CD4-positive, alpha-beta T cell treated with Interferon gamma for 1 hour (primary cell): ENCODE results near the gene APOB.
"Not testable (repeated sequence)": the region's sequence is repeated elsewhere in the genome, so short reads cannot be mapped to it uniquely, and the experiment has no call there.

Experiments
- DNase-seq: peaks from one replicate; pipeline ENCODE4 v3.0.0-alpha.2; 2020

The APOB gene

DNA sequence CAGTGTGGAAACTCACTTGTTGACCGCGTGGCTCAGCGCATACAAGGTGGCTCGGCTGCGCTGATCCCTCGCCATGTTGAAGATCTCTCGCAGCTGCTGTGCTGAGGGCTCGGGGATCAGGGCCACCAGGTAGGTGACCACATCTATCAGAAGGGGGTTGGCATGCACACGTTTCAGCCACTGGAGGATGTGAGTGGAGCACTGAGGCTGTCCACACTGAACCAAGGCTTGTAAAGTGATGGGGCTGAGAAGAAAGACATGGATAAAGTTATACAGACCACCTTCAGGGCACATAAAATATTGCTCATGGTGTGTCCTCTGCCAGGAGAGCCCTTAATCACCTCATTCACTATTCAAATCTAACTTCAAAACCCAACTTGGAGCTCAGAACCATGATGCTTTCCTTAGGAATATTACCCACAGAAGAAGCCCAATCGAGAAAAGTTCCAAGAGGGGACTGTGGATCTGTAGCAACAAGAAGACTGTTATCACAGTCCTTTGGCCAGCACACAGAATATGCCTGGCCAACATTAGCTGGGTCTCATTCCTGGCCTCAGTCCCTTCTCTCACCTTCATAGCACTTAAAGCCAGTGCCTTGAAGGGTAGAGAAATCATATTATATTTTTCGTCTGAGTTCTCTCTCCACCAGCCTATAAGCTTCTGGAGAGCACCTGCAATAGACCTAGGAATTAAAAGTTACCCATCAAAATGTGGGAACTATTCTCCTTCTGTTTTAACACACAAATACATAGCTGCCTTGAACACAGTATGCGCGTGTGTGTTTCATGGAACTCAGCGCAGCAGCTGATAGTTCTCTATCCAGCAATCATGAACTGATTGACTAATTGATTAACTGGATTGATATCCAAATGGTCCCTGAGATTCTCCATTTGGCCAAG lies 11.3 kb downstream of the APOB start:
- DNase-seq: no peak

DNA sequence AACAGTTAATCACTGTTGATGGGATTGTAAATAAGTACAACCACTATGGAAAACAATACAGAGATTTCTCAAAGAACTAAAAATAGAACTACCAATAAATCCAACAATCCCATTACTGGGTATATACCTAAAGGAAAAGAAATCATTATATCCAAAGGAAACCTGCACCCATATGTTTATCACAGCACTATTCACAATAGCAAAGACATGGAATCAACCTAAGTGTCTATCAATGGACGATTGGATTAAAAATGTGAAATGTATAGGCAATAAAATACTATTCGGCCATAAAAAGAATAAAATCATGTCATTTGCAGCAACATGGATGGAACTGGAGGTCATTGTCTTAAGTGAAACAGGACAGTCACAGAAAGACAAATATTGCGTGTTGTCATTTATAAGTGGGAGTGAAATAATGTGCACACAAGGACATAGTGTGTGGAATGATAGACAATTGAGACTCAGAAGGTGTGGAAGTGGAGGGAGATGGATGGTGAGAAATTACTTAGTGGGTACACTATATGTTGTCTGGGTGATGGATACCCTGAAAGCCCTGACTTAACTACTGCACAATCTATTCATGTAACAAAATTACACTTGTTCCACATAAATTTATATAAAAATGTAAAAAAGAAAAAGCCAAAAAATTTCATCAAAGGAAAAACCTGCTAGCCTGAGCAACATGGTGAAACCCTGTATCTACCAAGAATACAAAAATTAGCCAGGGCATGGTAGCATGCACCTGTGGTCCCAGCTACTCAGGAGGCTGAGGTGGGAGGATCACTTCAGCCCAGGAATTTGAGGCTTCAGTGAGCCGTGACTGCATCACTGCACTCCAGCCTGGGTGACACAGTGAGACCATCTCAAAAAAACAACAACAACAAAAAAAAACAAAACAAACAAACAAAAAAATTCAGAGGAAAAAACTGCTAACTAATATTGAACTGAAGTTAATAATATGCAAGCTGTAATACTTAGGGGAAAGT lies 12.6 kb downstream of the APOB start:
- no peak for DNase-seq

DNA sequence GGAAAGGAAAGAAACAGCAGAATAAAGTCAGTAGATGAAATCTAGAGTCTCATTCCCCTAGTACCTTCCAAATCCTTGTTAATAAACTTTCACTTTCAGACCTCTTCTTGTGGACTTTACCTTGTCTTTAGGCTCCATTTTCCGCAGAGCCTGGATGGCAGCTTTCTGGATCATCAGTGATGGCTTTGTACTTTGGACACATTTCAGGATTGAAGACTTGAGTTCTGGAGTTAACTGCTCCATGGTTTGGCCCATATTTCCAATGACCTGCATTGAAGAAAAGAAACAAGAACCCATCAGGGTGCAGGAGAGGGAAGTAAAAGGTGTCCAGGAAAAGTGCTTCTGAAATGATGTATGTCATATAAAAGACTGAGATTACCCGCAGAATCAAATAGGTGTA lies 14.4 kb downstream of the APOB start:
- no peak for DNase-seq

DNA sequence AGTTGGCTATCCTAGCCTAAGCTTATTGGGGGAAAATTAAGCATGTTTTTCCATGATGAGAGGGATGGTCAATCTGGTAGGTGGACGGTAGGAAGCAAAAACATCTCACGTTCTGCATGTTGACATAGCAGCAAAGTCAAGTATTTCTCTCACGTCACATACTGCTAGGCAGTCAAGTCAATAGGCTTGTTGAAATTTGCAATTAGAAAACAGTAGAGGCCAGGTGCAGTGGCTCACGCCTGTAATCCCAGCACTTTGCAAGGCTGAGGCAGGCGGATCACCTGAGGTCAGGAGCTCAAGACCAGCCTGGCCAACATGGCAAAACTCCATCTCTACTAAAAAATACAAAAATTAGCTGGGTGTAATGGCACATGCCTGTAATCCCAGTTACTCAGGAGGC lies 14.9 kb downstream of the APOB start:
- not testable (repeated sequence) for DNase-seq

DNA sequence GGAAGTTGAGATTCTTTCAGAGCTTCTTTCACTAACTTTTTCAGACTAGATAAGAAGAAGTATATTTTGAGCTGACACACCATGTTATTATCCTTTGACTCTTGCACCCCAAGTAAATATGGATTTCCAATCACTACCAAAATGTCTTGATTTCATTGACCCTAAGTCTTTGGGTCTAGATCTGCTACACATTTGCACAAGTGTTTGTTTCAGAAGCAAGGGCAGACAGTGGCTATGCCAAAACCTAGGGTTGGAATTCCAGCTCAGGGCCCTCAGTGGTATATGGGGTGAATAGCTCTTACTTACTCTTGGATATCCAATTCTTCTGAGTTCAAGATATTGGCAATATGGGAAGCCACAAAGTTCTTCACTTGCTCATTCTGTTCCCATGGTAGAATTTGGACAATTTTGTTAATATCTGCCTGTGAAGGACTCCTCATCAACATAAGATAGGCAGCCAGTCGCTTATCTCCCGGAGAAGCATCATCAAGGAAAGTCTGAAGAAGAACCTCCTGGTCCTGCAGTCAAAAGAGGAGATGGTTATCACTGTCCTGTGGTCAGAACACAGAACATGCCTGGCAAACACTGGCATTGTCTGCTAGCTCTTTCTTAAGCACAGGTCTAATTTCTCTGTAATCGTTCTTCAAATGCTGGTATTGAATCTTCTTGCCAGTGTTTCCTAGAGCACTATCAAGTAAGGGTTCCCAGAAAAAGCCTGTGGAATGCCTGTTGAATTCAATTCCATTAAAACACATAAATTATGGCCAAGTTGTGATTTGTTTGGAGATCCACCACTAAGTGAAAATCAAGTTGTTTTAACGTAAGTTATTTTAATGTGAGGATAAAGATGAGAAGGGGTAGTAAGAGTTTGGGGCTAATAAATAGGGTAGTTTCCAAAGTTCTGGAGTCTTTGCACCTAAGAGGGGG lies 15.6 kb downstream of the APOB start:
- no peak for DNase-seq

DNA sequence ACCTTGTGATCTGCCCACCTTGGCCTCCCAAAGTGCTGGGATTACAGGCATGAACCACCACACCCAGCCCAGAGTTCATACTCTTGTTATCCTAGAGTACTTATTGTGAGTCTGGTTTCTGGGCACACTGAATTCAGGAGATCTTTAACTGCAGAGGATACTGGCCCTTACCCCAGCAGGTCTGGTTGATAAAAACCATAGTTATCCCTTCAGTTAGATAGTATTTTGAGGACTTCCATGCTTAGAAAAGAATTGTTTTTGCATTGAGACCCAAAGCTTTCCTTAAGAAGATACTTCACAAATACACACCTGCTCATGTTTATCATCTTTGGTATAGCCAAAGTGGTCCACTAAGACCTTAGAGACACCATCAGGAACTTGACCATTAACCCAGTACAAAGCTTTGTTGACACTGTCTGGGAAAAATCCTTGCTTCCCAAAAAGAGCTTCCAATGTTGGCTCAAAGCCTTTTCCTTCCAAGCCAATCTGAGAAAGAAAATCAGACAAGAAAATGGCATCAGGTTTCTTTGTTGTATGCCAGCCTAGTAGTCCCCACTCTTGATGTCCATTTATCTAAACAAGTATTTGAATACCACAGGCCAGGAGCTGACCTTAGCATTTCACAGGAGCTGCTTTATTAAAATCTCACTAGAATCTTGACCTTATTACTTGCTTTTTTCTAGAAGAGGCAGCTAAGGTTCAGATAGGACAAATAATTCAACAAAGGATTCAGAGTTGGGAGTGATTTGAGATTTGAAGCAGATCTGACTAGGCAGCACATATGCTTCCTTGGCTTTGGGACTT lies 17.2 kb downstream of the APOB start:
- no peak for DNase-seq

DNA sequence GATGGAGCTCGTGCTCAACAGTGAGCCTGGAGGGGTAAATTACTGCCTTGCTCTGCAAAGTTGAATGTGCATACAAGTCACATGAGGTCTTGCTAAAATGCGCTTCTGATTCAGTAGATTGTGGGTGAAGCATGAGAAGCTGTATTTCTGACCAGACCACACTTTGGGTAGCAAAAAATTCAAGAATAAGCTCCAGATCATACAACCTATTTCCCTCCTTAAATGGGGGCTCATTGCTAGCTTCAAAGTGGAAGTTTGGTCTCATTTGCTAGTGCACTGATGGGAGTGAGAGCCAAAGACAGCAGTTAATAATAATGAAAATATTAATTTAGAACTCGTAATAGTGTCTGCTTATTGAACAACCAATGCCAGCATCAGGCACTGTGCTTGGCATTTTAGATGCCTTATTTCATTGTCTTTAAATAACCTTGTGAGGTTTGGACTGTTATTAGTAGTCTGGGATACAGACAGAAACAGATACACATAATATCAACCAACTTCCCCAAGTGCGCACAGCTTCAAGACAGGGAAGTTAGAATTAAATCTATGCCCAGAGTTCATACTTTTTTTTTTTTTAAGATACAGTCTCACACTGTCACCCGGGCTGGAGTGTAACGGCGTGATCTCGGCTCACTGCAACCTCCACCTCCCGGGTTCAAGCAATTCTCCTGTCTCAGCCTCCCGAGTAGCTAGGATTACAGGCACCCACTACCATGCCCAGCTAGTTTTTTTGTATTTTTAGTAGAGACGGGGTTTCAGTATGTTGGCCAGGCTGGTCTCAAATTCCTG lies 18.0 kb downstream of the APOB start:
- no peak for DNase-seq

DNA sequence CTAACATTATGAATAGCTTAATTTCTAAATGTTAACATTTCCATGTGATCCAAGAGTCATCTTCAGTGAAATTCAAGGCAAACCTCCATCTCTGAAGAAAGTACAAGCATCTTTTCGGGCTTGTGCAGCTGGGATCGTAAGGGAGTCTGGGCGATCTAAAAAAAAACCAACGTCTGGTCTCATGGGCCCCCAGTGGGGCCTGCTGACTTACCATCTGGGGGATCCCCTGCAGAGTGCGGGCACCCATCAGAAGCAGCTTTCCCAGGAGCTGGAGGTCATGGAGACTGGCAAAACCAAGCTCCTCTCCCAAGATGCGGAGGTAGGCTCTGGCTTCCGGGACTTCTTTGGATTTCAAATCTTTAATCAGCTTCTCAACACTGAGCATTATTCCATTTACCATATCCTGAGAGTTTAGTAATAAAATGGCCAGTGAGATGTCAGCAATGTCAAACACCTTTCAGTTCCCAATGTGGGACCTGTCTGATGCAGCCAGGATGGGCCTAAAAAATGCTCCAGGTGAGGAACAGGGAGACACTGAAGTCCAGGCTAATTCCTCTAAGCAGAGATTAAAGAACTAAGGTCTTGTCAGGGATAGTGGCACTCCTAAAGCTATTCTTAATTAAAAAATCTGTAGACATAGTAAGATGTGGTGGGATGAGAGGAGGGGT lies 19.0 kb downstream of the APOB start:
- DNase-seq: no peak

DNA sequence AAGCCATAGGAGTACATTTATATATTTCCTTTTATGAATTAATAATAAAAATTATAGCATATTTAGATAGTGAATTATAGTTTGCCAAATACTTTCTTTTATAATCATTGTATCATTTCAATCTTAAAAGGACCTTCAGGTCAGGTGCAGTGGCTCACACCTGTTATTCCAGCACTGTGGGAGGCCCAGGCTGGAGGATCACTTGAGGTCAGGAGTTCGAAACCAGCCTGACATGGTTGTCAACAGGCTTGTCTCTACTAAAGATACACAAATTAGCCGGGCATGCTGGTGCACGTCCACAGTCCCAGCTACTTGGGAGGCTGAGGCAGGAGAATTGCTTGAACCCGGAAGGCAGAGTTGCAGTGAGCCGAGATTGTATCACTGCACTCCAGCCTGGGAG lies 19.7 kb downstream of the APOB start:
- DNase-seq: no peak

DNA sequence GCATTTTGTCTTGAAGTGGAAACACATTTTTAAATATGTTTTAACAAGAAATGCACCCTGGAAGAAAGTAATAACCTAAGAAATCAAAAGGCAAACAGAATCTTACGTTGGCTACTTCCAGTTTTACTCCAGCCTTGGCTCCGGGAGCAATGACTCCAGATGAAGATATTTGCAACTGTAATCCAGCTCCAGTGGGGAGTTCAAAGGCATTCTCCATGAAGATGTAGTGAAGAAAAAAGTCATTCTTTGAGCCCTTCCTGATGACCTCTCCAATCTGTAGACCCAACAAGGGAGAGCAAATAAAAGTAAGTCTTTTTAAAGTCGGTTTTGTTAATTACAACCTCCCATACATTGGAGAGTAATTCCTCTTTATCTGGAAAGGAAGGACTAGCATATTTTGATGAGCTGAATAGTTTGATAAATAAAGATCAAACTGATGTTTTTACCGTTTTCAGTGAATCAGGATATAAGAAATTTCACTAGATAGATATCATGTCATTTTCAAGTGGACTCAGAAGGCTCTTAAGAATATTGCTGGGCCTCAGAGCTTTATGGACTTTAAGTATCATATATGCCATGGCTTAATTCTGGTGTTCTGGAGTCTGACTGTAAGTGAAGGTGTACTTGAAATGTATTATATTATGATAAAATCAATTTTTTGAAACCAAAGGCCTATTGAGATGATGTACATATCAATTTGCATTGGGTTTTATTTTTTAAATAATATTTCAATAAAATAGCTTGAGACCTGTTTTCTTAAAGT lies 20.3 kb downstream of the APOB start:
- no peak for DNase-seq

DNA sequence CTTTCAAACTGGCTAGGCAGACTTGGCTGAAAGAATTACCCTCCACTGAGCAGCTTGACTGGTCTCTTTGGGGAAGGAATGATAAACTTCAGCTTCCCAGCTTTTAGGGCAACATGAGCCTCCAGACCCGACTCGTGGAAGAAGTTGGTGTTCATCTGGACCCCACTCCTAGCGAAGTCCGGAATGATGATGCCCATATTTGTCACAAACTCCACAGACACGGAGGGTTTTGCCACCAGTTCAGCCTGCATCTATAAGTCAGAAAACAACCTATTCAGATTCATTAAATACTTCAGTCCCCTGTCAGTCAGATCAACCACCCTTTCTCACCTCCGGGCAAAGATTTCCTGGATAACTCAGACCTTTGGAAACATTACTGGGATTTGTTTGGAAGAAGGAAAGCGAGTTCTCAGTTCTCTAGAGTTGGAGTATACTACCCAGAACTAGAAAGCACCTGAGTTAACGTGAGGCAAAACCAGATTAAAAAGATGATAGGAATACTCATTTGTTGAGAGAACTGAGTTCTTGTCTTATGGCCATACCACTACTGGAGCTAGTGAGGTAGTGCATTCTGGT lies 21.0 kb downstream of the APOB start:
- no peak for DNase-seq

DNA sequence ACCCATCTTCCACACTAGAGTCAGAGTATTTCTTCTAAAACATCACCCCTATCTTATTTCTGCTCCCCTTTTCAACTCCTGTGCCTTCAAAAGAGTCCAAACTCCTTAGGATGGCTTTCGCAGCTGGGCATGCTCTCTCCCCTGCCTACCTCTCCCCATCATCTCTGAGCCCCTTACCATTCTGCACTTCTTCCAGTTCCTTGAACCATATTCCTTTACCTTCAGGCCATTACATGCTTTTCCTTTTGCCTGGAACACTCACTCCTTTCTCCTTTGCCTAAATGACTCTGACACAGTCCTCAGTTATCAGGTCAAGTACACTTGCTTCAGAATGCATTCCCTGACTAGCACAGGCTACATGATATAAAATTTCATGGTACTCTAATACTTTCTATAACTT lies 22.4 kb downstream of the APOB start:
- no peak for DNase-seq

DNA sequence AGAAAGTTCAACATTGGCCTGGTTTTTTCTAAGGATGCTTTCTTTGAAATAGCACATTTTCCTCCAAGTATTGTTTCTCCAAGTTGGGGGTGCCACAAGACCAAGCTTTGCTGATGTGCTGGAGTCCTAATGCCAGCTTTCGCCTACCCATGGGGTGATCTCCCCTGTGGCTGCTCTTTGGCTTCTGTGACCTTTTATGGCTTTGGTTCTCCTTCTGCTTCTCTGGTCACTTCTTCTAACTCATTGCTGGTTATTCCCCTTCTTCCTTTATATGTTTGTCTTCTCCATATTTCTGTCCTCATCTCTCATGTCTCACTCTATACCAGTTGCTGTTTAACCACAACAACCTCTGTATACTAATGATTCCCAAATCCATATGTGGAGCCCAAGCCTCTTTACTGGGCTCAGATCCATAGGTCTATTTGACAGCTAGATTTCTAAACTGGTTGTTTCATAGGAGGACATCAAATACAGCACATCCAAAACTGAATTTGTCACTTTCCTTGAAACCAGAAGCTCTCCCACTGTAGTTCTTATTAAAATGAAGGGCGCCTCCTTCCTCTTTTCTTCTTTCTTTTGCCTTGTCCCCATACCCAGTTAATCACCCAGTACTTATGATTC lies 23.1 kb downstream of the APOB start:
- DNase-seq: no peak

DNA sequence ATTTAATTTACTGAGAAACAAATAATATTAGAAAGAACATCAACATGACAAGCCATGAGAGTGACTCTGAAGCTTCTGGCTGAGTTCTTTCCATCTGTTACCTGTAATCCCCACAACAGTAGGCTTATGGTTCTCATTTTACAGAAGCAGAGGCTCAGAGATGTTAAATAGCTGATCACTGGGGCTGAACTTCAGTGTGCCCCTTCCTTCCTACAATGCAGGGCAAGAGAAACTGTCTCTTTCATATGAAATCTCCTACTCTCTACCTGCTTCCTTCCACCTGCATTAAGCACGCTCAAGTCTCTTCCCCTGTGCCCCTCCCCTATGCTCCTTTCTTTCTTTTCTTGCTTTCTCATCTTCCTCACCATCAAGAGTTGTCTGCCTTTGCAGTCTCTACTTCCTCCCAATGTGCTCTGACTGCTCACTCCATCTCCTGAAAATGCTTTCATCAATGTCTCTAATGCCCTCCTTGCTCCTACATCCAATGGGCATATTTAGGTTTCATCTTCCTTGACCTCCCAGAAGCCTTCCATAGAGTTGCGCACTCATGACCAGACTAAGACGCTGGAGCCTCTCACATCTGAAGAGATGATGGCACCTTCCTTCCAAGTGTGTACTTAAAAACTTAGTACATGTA lies 23.7 kb downstream of the APOB start:
- no peak for DNase-seq

DNA sequence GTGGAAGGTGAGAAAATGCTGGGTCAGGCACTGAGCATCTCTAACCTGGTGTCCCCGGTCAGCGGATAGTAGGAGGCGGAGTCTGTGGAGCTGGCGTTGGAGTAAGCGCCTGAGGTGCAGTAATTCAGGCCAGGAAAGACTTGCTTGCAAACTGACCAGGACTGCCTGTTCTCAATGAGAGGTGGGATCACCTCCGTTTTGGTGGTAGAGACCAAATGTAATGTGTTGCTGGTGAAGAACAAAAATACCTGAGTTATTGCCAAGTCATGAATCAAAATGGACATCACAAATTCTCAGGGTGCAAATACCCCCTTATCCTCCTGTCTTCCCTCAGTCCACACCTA lies 24.2 kb downstream of the APOB start:
- no peak for DNase-seq

DNA sequence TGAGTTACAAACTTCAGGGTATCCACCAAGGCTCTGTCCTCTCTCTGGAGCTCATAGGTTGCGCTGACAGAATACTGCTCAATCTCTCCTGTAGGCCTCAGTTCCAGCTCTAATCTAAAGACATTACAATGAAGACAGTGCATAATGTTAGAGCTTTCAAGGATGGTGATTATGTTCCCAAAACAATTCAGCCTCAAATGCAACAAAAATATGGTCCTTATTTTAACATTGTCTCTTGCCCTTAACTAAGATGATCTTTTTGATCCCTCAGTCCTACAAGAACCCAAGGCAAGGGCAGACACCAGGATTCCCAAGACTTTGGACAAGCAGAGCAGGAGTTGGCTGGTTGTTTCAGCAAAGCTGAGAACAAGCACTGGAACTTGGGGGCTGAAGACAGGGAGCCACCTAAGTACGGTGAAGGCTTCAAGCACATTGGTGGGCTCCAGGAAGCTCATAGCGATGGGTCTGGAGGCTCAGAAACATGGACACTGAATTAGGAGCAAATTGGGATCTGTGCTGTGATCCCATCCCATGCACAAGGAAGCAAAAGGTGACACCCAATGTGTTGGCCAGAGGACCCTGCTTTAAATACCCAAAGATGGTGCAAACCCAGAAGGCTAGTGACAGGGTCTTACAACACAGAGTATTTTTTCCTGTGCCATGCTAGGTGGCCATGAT lies 24.7 kb downstream of the APOB start:
- no peak for DNase-seq

DNA sequence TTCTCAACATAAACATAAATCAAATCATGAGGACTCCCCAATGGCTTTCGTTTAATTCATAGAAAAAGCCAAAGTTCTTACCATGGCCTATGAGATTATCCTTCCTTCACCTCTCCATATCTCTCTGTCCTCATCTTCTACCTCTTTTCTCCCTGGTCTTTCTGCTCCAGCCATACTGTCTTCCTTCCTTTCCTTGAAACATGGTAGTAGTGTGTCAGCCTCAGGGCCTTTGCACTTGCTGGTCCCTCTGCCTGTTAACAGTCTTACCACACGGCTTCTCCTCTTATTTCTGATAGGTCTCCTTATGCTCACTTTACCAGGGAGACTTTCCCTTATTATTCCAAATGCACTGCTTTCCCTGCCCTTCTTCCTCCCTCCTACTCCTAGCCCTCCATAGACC lies 25.6 kb downstream of the APOB start:
- no peak for DNase-seq
